Hematopoietic multipotent progenitor cell (in vitro differentiated cells): ENCODE results near the gene C3orf49. TPM values are rescaled to one million over a fixed set of nuclear protein-coding genes. Genes with fewer than 3 reads are reported as not detected.

Source experiments
- DNase-seq, 3 donors: peaks; one replicate each; pipeline ENCODE4 v3.0.0-alpha.2; 2011 to 2015; ENCODE audit warnings: low read depth in 2 of 3, low spot score in 2 of 3
- total RNA-seq: library from RNA; depleted of rRNA; stranded (reverse); fragments of >200 nt; gene quantifications from one replicate; pipeline ENCODE4 v1.2.3, GENCODE V29; 2012

C3orf49 gene
- total RNA-seq, 1 donor, result not detected

- no peak for DNase-seq
Measured at GRCh38 chr3:63877737-63878393, 58.8 kb downstream of the C3orf49 start.

GRCh38 chr3:63878394-63879060, 59.4 kb downstream of the C3orf49 start:
- DNase-seq, result no peak

GRCh38 chr3:63880653-63881052, 61.6 kb downstream of the C3orf49 start:
- no peak for DNase-seq

- no peak for DNase-seq
Measured at GRCh38 chr3:63886858-63887257, 67.8 kb downstream of the C3orf49 start.

GRCh38 chr3:63891518-63891917, 72.4 kb downstream of the C3orf49 start:
- no peak for DNase-seq

- DNase-seq, result no peak
Measured at GRCh38 chr3:63892773-63893352, 73.8 kb downstream of the C3orf49 start.

GRCh38 chr3:63895422-63896189, 76.5 kb downstream of the C3orf49 start:
- DNase-seq, result no peak

- DNase-seq, result no peak
Measured at GRCh38 chr3:63896332-63897030, 77.4 kb downstream of the C3orf49 start.

Other genes with a start within 250 kb of the C3orf49 start
- not detected for gene SNTN, start 166.6 kb upstream of the C3orf49 start, total RNA-seq
- 11.0 TPM for gene THOC7, start 44.5 kb downstream of the C3orf49 start, total RNA-seq
- gene ATXN7, start 44.6 kb downstream of the C3orf49 start, total RNA-seq, result 21.5 TPM
- not detected for gene SCAANT1, start 93.1 kb downstream of the C3orf49 start, total RNA-seq
- gene PSMD6, start 204.2 kb downstream of the C3orf49 start, total RNA-seq, result 63.0 TPM